Astrocyte of the cerebellum (primary cell): ENCODE results near the gene PARP15.
A peak's percentile ranks its signal among the peaks of the same experiment; 100 is the strongest.
"Not testable (repeated sequence)": the region's sequence is repeated elsewhere in the genome, so short reads cannot be mapped to it uniquely, and the experiment has no call there.

ENCODE experiments used
- DNase-seq: peaks from one replicate; pipeline ENCODE4 v3.0.0-alpha.2; 2011; ENCODE audit warnings: low read depth
- H3K4me3 ChIP-seq: 2 replicates; pipeline ENCODE4 v1.5.1; 2011; ENCODE audit warnings: mild to moderate bottlenecking, low read depth, low read length, moderate library complexity
- CTCF ChIP-seq: IDR thresholded peaks from 2 replicates; pipeline ENCODE4 v1.5.1; 2012; ENCODE audit warnings: low read length, low read depth, moderate library complexity, mild to moderate bottlenecking; ENCODE audit errors: missing control alignments
- in situ Hi-C: cut with HindIII; loops from 2 replicates; pipeline ENCODE4 v1.10.0; 2017; ENCODE audit warnings: low sequenced_read_pairs

The PARP15 gene

GRCh38 chr3:122564155-122564912 is 13.1 kb upstream of the PARP15 start, which contains the start of the genes DTX3L and PARP9:
TSS of gene DTX3L (plus strand) at chr3:122564338. CDS start at chr3:122564427, 89 bp downstream.
TSS of gene PARP9 (minus strand) at chr3:122564300. CDS start at chr3:122559620, 4,680 bp downstream.
- peak; percentile 33 for DNase-seq
- no peak for TF ChIP-seq CTCF
- peak within 1 kb of the TSS; percentile 77 for H3K4me3 ChIP-seq
- in situ Hi-C loops = no loop called here

GRCh38 chr3:122568131-122568530 is 9.3 kb upstream of the PARP15 start:
- in situ Hi-C loops = loop anchor here (5.0 kb wide), 2 partner anchors 61 to 64 kb away; no protein-coding TSS in a partner anchor
- not testable (repeated sequence) for DNase-seq, H3K4me3 ChIP-seq

DNA sequence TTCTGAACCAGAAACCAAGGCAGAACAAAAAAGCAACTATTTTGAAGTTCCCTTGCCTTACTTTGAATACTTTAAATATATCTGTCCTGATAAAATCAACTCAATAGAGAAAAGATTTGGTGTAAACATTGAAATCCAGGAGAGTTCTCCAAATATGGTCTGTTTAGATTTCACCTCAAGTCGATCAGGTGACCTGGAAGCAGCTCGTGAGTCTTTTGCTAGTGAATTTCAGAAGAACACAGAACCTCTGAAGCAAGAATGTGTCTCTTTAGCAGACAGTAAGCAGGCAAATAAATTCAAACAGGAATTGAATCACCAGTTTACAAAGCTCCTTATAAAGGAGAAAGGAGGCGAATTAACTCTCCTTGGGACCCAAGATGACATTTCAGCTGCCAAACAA is 8.7 kb upstream of the PARP15 start:
- DNase-seq = no peak
- in situ Hi-C loops = loop anchor here (5.0 kb wide), 2 partner anchors 61 to 64 kb away; no protein-coding TSS in a partner anchor
- H3K4me3 ChIP-seq = no peak overlapping the region
- TF ChIP-seq CTCF = no peak

- no peak for TF ChIP-seq CTCF
- no peak for DNase-seq
- H3K4me3 ChIP-seq = no peak overlapping the region
- in situ Hi-C loops = no loop called here
These were observed 4.5 kb upstream of the PARP15 start for GRCh38 chr3:122572940-122573412.

GRCh38 chr3:122576174-122576940 is 1.1 kb upstream of the PARP15 start:
- in situ Hi-C loops = no loop called here
- no peak for TF ChIP-seq CTCF
- H3K4me3 ChIP-seq = no peak overlapping the region
- DNase-seq = no peak

- no peak for DNase-seq
- in situ Hi-C loops = no loop called here
- peak overlapping the region; percentile 36 for H3K4me3 ChIP-seq
- no peak for TF ChIP-seq CTCF
These were observed 755 bp downstream of the PARP15 start for GRCh38 chr3:122578069-122578740.
